Mesendoderm (in vitro differentiated cells): ENCODE data around the gene ANXA5.

Experiments used
- DNase-seq: peaks from one replicate; pipeline ENCODE4 v3.0.0; 2013
- H2AK5ac ChIP-seq: 2 replicates; pipeline ENCODE4 v1.6.1; 2013; ENCODE audit warnings: low read length, inconsistent platforms
- H2BK120ac ChIP-seq: 2 replicates; pipeline ENCODE4 v1.6.1; 2013; ENCODE audit warnings: low read depth, mild to moderate bottlenecking, low read length, moderate library complexity, mixed read lengths
- H2BK15ac ChIP-seq: replicated peaks from 2 replicates; pipeline ENCODE4 v1.6.1; 2013; ENCODE audit warnings: low read depth, mild to moderate bottlenecking, moderate library complexity
- H2BK5ac ChIP-seq: 2 replicates; pipeline ENCODE4 v1.6.1; 2013; ENCODE audit warnings: low read length, inconsistent platforms
- H3K18ac ChIP-seq: 2 replicates; pipeline ENCODE4 v1.6.1; 2013; ENCODE audit warnings: mild to moderate bottlenecking, low read length, mixed read lengths
- H3K23ac ChIP-seq: one replicate; pipeline ENCODE4 v1.6.1; 2013; ENCODE audit warnings: low read length
- H3K27ac ChIP-seq: 2 replicates; pipeline ENCODE4 v1.5.1; 2013; ENCODE audit warnings: low read depth, mild to moderate bottlenecking, inconsistent platforms, low read length, moderate library complexity
- H3K27me3 ChIP-seq: 2 replicates; pipeline ENCODE4 v1.6.1; 2013; ENCODE audit warnings: low read length, control low read depth, mild to moderate bottlenecking, inconsistent platforms; ENCODE audit not compliant: insufficient read depth, poor library complexity
- H3K36me3 ChIP-seq: 2 replicates; pipeline ENCODE4 v1.6.1; 2013; ENCODE audit warnings: low read length, inconsistent platforms; ENCODE audit not compliant: control insufficient read depth, insufficient read depth
- H3K4ac ChIP-seq: one replicate; pipeline ENCODE4 v1.6.1; 2013; ENCODE audit warnings: low read depth, mild to moderate bottlenecking, low read length, moderate library complexity
- H3K4me1 ChIP-seq: 2 replicates; pipeline ENCODE4 v1.6.1; 2013; ENCODE audit warnings: low read depth, low read length, inconsistent platforms; ENCODE audit not compliant: control insufficient read depth
- H3K4me2 ChIP-seq: 2 replicates; pipeline ENCODE4 v1.6.1; 2013; ENCODE audit warnings: low read length
- H3K4me3 ChIP-seq: 2 replicates; pipeline ENCODE4 v1.5.1; 2013; ENCODE audit warnings: mild to moderate bottlenecking, low read length
- H3K56ac ChIP-seq: one replicate; pipeline ENCODE4 v1.6.1; 2013; ENCODE audit warnings: low read length
- H3K79me1 ChIP-seq: 2 replicates; pipeline ENCODE4 v1.6.1; 2013; ENCODE audit warnings: low read length, inconsistent platforms
- H3K79me2 ChIP-seq: 2 replicates; pipeline ENCODE4 v1.6.1; 2013; ENCODE audit warnings: mild to moderate bottlenecking, low read length; ENCODE audit not compliant: control insufficient read depth, insufficient read depth
- H3K9ac ChIP-seq: 2 replicates; pipeline ENCODE4 v1.6.1; 2013; ENCODE audit warnings: low read length, inconsistent platforms
- H4K5ac ChIP-seq: one replicate; pipeline ENCODE4 v1.6.1; 2013; ENCODE audit warnings: low read length
- H4K8ac ChIP-seq: one replicate; pipeline ENCODE4 v1.6.1; 2013; ENCODE audit warnings: low read depth, mild to moderate bottlenecking, control low read depth, low read length, moderate library complexity
- WGBS: extraction: QIAGEN DNeasy Blood & Tissue Kit; methylation state at CpG from one replicate; pipeline ENCODE4 v1.1.7; 2013; ENCODE audit warnings: low lambda C conversion rate, missing lambda C conversion rate; ENCODE audit not compliant: insufficient coverage; ENCODE audit errors: extremely low coverage; 5-methylcytosine and 5-hydroxymethylcytosine counted together

ANXA5 gene

DNA sequence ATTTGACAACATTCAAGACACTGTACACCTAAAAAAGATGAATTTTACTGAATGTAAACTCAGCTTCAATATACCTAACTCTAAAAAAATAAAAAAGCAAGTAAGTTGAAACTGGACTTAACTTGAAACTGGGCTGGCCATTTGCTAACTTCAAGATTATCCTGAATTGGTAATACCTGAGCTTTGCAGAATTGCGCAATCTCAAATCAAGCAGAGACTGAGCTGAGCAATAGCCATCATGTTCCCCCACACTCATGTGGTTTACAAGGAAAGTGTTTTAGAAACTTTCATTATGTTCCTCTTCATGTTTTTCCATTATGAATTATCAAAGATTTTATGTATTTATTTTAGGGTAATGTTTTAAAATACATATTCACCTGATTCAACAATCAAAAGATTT is 38.7 kb downstream of the ANXA5 start:
- DNase-seq, result no peak
- H3K4me2 ChIP-seq, result no peak overlapping the region
- H3K4me3 ChIP-seq, result no peak overlapping the region
- no peak overlapping the region for H2BK5ac ChIP-seq
- H3K18ac ChIP-seq, result no peak overlapping the region
- no peak overlapping the region for H3K9ac ChIP-seq
- no peak overlapping the region for H3K4ac ChIP-seq
- no peak overlapping the region for H4K5ac ChIP-seq
- H3K4me1 ChIP-seq, result no peaks in the 10 kb centered on the region
- no peak overlapping the region for H2AK5ac ChIP-seq
- no peak overlapping the region for H2BK15ac ChIP-seq
- H4K8ac ChIP-seq, result no peak overlapping the region
- no peak overlapping the region for H2BK120ac ChIP-seq
- H3K79me2 ChIP-seq, result no peaks in the 10 kb centered on the region
- no peak overlapping the region for H3K27ac ChIP-seq
- WGBS, result no CpG with 5 or more reads among the region's 1 CpG
- no peak overlapping the region for H3K23ac ChIP-seq
- H3K27me3 ChIP-seq, result no peaks in the 10 kb centered on the region
- H3K36me3 ChIP-seq, result no peaks in the 10 kb centered on the region
- no peaks in the 10 kb centered on the region for H3K79me1 ChIP-seq
- no peak overlapping the region for H3K56ac ChIP-seq

DNA sequence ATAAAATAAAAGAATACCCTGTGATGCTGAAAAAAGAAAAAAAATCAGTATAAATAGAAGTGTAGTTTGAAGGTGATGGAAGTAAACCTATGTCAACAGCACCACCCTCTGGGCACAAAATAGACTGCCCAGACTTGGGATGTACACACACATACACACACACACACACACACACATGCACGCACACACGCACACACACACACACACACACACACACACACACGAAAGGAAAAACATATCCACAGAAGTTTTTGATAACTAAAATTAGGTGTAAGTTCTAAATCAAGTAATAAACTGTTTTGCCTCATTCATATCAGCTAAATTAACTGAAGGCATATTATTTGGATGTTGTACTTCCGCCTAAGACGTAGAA is 40.5 kb downstream of the ANXA5 start:
- no peak overlapping the region for H2BK5ac ChIP-seq
- H3K27ac ChIP-seq, result no peak overlapping the region
- no peaks in the 10 kb centered on the region for H3K79me2 ChIP-seq
- no peak overlapping the region for H4K8ac ChIP-seq
- H3K27me3 ChIP-seq, result no peaks in the 10 kb centered on the region
- H4K5ac ChIP-seq, result no peak overlapping the region
- H3K56ac ChIP-seq, result no peak overlapping the region
- no peak overlapping the region for H3K9ac ChIP-seq
- no CpG with 5 or more reads among the region's 5 CpGs for WGBS
- DNase-seq, result peak; percentile 70
- H3K23ac ChIP-seq, result no peak overlapping the region
- H2BK120ac ChIP-seq, result no peak overlapping the region
- H3K18ac ChIP-seq, result no peak overlapping the region
- H3K79me1 ChIP-seq, result no peaks in the 10 kb centered on the region
- no peaks in the 10 kb centered on the region for H3K36me3 ChIP-seq
- no peak overlapping the region for H2AK5ac ChIP-seq
- no peak overlapping the region for H3K4ac ChIP-seq
- no peak overlapping the region for H2BK15ac ChIP-seq
- H3K4me2 ChIP-seq, result no peak overlapping the region
- H3K4me1 ChIP-seq, result no peaks in the 10 kb centered on the region
- H3K4me3 ChIP-seq, result no peak overlapping the region

DNA sequence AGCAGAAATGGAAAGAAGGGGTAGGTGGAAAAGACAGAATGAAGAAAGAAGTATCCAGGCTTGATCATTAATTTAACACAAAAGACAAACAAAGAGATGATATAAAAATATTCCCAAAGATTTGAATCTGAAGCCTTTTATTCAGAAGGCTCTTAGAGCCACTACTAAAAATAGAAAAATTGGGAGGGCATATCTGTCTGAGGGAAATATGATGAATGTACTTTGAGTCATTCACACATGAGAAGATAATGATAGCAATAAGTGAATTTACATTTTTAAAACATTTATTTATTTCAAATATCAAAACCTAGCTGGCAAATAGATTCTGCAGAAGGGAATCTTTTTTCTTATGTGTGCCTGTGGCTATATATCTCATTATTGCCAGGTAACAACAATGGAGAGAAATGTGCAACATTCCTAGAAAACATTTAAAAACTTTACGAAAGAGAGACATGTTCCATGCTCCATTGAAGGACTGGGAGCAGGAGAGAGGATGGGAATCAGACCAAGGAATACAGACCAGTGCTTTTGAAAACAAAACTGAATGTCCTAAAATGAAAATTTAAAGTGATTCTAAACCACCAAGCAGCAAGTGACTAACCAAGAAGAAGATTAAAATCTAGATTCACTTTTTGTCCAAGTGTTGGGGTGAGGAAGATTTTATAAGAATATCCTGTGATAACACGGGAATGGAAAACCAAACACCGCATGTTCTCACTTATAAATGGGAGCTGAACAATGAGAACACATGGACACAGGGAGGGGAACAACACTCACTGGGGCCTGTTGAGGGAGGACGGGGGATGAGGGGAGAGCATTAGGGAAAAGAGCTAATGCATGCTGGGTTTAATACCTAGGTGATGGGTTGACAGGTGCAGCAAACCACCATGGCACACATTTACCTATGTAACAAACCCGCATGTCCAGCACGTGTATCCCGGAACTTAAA is 41.2 kb downstream of the ANXA5 start:
- no CpG with 5 or more reads among the region's 7 CpGs for whole genome bisulfite sequencing
- Histone ChIP-seq H3K36me3 (no peaks in the 10 kb centered on the region), H3K4me2 (no peak overlapping the region), H3K9ac (no peak overlapping the region), H3K27ac (no peak overlapping the region), H3K79me1 (no peaks in the 10 kb centered on the region), H3K56ac (no peak overlapping the region), H3K18ac (no peak overlapping the region), H3K4ac (no peak overlapping the region), H3K4me1 (no peaks in the 10 kb centered on the region), H3K27me3 (no peaks in the 10 kb centered on the region), H4K8ac (no peak overlapping the region), H2BK120ac (no peak overlapping the region), H4K5ac (no peak overlapping the region), H2BK15ac (no peak overlapping the region), H3K23ac (no peak overlapping the region), H2AK5ac (no peak overlapping the region), H2BK5ac (no peak overlapping the region), H3K4me3 (no peak overlapping the region), H3K79me2 (no peaks in the 10 kb centered on the region)
- no peak for DNase-seq

DNA sequence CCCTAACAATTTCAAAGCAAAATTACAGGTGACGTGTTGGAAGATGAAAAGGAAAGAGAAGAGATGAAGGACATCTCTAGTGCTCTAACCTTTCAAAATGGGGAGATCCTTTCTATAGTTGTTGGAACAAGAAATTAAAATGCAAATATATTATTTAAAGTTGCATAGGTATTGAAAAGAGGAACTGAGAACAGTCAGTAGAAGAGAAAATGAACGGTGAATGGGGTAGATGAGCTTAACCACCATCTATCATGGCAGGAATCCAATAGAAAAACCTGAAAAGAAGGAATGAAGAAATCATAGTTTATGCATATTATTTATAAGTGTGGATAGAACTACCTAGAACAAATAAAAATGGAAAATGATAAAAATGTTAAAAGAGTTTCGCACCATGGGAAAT is 42.0 kb downstream of the ANXA5 start:
- H2BK5ac ChIP-seq, result no peak overlapping the region
- H3K56ac ChIP-seq, result no peak overlapping the region
- H3K36me3 ChIP-seq, result no peaks in the 10 kb centered on the region
- no peak overlapping the region for H2BK15ac ChIP-seq
- no peak overlapping the region for H2BK120ac ChIP-seq
- H4K5ac ChIP-seq, result no peak overlapping the region
- WGBS, result no CpG with 5 or more reads among the region's 3 CpGs
- H3K4me1 ChIP-seq, result no peaks in the 10 kb centered on the region
- H2AK5ac ChIP-seq, result no peak overlapping the region
- no peak overlapping the region for H3K4ac ChIP-seq
- no peaks in the 10 kb centered on the region for H3K27me3 ChIP-seq
- H3K23ac ChIP-seq, result no peak overlapping the region
- H3K79me2 ChIP-seq, result no peaks in the 10 kb centered on the region
- no peak overlapping the region for H3K9ac ChIP-seq
- H3K27ac ChIP-seq, result no peak overlapping the region
- no peak overlapping the region for H3K18ac ChIP-seq
- no peaks in the 10 kb centered on the region for H3K79me1 ChIP-seq
- DNase-seq, result no peak
- no peak overlapping the region for H3K4me2 ChIP-seq
- no peak overlapping the region for H4K8ac ChIP-seq
- no peak overlapping the region for H3K4me3 ChIP-seq

DNA sequence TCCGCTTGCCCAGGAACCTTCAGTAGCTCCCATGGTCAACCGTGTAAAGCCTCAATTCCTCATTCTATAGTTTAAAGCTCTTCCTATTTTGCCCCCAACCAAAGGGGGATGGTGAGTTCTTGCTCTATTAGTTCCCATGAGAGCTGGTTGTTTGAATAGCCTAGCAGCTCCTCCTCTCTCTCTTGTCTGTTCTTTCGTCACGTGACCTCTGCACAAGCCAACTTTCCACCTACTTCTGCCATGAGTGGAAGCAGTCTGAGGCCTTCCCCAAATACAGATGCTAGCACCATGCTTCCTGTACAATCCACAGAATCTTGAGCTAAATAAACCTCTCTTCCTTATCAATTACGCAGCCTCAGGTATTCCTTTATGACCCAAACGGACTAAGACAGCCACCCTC is 42.8 kb downstream of the ANXA5 start:
- Histone ChIP-seq H3K4me1 (no peaks in the 10 kb centered on the region), H3K27ac (no peak overlapping the region), H2AK5ac (no peak overlapping the region), H3K27me3 (no peaks in the 10 kb centered on the region), H3K23ac (no peak overlapping the region), H2BK15ac (no peak overlapping the region), H3K4me3 (no peak overlapping the region), H3K79me2 (no peaks in the 10 kb centered on the region), H4K5ac (no peak overlapping the region), H3K9ac (no peak overlapping the region), H3K79me1 (no peaks in the 10 kb centered on the region), H3K56ac (no peak overlapping the region), H4K8ac (no peak overlapping the region), H2BK5ac (no peak overlapping the region), H2BK120ac (no peak overlapping the region), H3K4me2 (no peak overlapping the region), H3K4ac (no peak overlapping the region), H3K36me3 (no peaks in the 10 kb centered on the region), H3K18ac (no peak overlapping the region)
- WGBS, result no CpG with 5 or more reads among the region's 6 CpGs
- no peak for DNase-seq

- no peak overlapping the region for H2AK5ac ChIP-seq
- no peak overlapping the region for H4K5ac ChIP-seq
- no peaks in the 10 kb centered on the region for H3K4me1 ChIP-seq
- H3K4ac ChIP-seq, result no peak overlapping the region
- no peak overlapping the region for H3K4me2 ChIP-seq
- H3K9ac ChIP-seq, result no peak overlapping the region
- DNase-seq, result no peak
- no peak overlapping the region for H4K8ac ChIP-seq
- no peak overlapping the region for H3K56ac ChIP-seq
- no peaks in the 10 kb centered on the region for H3K79me2 ChIP-seq
- H3K27me3 ChIP-seq, result no peaks in the 10 kb centered on the region
- no peak overlapping the region for H2BK5ac ChIP-seq
- no peak overlapping the region for H3K23ac ChIP-seq
- no peak overlapping the region for H3K18ac ChIP-seq
- WGBS, result no CpG with 5 or more reads among the region's 1 CpG
- no peak overlapping the region for H2BK120ac ChIP-seq
- H3K36me3 ChIP-seq, result no peaks in the 10 kb centered on the region
- no peak overlapping the region for H3K4me3 ChIP-seq
- no peak overlapping the region for H2BK15ac ChIP-seq
- H3K27ac ChIP-seq, result no peak overlapping the region
- no peaks in the 10 kb centered on the region for H3K79me1 ChIP-seq
These were observed 43.6 kb downstream of the ANXA5 start for GRCh38 chr4:121653214-121653613.
